ENCODE data around the gene MAL.

GRCh38 chr2:95023222-95023597 is 2.3 kb upstream of the MAL start:
- no peak for TF ChIP-seq SIN3A (IDR thresholded peaks at IDR 0.05; ENCODE audit: borderline replicate concordance, insufficient read depth, low read length)
- TF ChIP-seq POLR2AphosphoS5 (IDR thresholded peaks at IDR 0.05; ENCODE audit: low read depth, low read length), result no peak
- TF ChIP-seq REST (IDR thresholded peaks at IDR 0.05; ENCODE audit: insufficient read depth in 1 of 2, low read depth in 2 of 2, low read length in 2 of 2), result no peak
- no peak for TF ChIP-seq TAF1 (IDR thresholded peaks at IDR 0.05; ENCODE audit: borderline replicate concordance, insufficient read depth, low read length)
